GM21526 (cell line): ENCODE measurements around the gene SALL2.

Source experiments
- ATAC-seq: cut with Tn5 transposase; IDR thresholded peaks from one replicate; pipeline ENCODE4 v1.9.1; 2021; ENCODE audit warnings: moderate library complexity; ENCODE audit not compliant: unreplicated experiment, low FRiP score

SALL2 gene

DNA sequence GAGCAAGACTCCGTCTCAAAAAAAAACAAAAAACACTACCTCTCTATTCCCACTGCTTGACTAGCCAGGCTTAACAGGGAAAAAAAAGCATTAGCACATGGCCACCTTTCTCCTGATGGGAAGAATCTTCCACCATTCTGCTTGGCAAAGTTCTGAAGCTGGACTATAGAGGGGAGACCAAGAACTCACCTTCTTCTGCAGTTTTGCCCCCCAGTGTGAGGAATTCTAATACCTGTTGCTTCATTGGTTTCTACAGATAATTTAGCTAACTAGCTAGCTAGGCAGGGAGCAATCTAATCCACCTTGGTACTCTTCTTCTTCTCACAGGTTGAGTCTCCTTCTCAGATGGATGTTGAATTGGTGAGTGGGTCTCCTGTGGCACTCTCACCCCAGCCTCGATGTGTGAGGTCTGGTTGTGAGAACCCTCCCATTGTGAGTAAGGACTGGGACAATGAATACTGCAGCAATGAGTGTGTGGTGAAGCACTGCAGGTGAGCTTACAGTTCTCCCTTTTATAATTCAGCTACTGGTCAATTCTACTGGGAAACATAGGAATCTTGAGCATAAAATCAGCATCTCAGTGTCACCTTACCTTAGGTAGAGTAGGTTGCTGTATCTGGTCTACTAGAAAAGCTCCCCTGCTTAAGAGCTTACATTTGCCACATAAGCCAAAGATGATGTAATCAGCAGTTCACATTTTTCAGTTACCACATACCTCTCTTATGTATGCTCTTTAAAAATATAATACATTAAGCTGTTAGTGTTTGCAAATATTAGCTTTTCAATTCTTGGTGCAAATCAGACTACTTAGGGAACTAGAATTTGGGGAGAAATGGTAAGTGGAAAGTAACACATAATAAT lies 31.0 kb downstream of the SALL2 start:
- no peak for ATAC-seq

DNA sequence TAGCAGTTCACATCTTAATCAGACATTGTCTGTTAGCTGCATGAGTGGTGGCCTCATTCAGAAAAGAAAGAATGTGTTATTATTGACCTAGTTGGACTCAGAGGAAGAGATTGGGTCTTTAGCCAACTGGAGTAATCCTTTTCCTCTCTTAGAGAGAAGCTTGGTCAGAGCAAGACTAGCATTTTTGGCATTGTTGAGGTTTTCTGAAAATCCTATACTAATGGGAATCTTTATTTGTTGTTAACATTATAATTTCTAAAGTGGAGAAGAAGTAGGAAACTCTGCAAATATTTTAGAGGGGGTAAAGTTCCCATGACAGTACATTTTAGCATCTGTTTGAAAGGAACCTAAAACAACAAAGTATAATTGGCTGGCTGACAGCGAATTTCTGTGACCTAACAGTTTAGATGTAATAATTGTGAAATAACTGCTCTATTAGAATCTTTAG lies 39.5 kb downstream of the SALL2 start:
- no peak for ATAC-seq

DNA sequence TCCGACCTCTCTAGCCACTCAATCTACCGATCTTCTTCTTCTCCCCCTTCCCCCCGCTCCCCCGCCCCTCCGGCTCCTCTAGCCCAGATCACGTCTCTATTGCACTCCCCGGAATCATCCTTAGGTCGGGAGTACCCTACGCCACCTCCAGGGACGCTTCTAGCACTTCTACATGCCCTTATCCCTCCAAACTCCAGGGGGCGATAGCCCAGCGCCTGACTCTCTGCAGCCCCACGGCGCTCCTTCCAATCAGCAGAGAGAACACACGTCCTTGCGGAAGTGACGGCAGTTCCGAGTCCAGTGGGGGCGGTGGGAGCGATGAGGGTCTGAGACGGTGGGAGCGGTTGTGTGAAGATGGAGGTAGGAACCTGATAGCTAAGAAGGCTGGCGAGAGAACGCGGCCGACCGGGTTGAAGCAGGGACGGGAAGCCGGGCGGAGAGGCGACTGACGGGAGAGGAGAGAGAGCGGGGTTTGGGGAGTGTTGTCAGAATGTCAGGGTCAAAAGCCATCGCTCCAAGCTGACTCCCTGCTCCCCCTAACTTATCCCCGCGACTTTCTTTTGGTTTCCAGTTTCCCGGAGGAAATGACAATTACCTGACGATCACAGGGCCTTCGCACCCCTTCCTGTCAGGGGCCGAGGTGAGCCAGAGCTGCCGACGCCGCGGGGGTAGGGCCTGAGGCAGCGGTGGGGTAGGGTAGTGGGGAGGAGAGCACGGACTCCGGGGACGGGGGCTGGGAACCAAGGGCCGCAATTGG lies 49.0 kb downstream of the SALL2 start, which contains the start of the genes RAB2B and TOX4:
Gene RAB2B, minus strand, starts transcription at position 35 of the 757 bp plus-strand sequence. CDS start 87 bp downstream, outside the sequence.
Gene TOX4, plus strand, starts transcription at position 271 of the 757 bp plus-strand sequence. Its CDS starts 84 bp downstream, at position 355.
- peak; percentile 98 for ATAC-seq

DNA sequence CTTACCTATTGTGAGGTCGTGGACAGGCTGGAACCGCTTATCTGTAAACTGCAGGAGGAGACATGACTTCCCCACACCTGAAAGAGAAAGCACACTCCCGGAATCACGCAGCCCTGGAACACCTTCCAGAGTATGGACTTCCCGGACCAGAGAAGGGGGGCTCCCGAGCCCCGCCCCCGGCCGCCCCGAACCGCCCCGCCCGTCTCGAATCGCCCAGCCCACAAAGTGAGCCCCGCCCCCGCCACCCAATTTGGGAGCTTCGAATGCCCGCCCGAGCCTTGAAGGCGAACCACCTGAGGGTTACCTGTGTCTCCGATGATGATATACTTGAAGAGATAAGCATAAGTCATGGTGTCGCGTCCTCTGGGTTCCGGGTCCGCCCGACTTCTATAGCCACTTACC lies 49.6 kb downstream of the SALL2 start:
- peak; percentile 35 for ATAC-seq

DNA sequence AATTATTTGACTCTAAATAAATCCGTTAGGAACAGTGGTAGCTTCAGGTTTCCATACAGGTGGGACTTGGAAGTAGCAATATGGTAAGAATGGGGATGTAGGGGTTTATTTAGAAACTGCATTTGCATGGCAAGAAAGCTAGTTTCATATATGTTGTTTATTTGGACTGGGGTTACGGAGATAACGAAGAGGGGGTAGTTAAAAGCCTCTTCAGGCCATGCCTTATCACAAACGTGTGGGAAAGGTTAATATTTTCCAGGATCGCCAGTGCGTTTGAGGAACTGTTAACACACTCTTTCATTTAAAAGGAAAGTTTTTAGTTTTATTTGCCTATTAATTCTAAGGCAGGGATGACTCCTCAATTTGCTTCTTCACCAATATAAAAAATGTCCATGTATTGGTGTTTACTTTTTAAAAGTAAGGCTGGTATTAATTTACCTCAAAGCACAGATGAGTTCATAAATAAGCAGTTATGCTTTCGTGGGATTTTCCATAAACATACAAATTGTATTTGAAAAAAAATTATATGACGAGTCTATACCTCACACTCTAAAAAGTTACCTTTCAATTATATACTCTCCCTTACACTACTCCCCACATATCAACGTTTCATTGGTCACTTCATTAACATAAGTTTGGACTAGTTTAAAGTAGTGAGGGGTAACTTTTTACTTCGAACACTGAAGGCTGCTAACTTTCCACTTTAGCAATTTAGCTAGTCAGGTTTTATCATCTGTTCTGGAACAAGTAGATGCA lies 50.2 kb downstream of the SALL2 start:
- ATAC-seq = no peak
